Skeletal muscle tissue (tissue), 4 donors: ENCODE results near the gene EHMT1. TPM values are rescaled to one million over a fixed set of nuclear protein-coding genes. Genes with fewer than 3 reads are reported as not detected.

ENCODE experiments used
- H3K27ac ChIP-seq: one replicate; pipeline ENCODE4 v1.7.0; 2013; ENCODE audit warnings: mild to moderate bottlenecking, low read depth, low read length, inconsistent platforms
- H3K27me3 ChIP-seq, 3 donors: one replicate each; pipeline ENCODE4 v1.7.0; 2013; ENCODE audit warnings: low read length in 3 of 3; ENCODE audit not compliant: control insufficient read depth in 3 of 3, insufficient read depth in 3 of 3
- H3K36me3 ChIP-seq, 3 donors: one replicate each; pipeline ENCODE4 v1.7.0; 2013; ENCODE audit warnings: low read length in 3 of 3; ENCODE audit not compliant: control insufficient read depth in 3 of 3, insufficient read depth in 3 of 3
- H3K4me1 ChIP-seq, 3 donors: one replicate each; pipeline ENCODE4 v1.7.0; 2013; ENCODE audit warnings: low read length in 3 of 3, mild to moderate bottlenecking in 3 of 3; ENCODE audit not compliant: control insufficient read depth in 3 of 3, insufficient read depth in 3 of 3
- H3K4me3 ChIP-seq, 3 donors: one replicate each; pipeline ENCODE4 v1.7.0; 2013; ENCODE audit warnings: low read length in 3 of 3
- H3K9ac ChIP-seq, 3 donors: one replicate each; pipeline ENCODE4 v1.7.0; 2013; ENCODE audit warnings: low read length in 3 of 3, mild to moderate bottlenecking in 3 of 3, moderate library complexity in 2 of 3, low read depth in 1 of 3
- H3K9me3 ChIP-seq, 3 donors: one replicate each; pipeline ENCODE4 v1.7.0; 2013; ENCODE audit warnings: low read length in 3 of 3; ENCODE audit not compliant: control insufficient read depth in 3 of 3
- total RNA-seq: library from RNA; depleted of rRNA; stranded (reverse); fragments of >200 nt; gene quantifications from one replicate; pipeline ENCODE4 v1.2.3, GENCODE V29; 2014
- donor health status: Osteomylitis.

The EHMT1 gene
- total RNA-seq, 1 donor from 2014 or later = 43.3 TPM

GRCh38 chr9:137685741-137686420 is 67.1 kb downstream of the EHMT1 start:
- Histone ChIP-seq H3K4me3 (no peak overlapping the region), H3K27ac (no peak overlapping the region), H3K9ac (no peak overlapping the region), H3K9me3 (no peaks in the 10 kb centered on the region), H3K4me1 (peaks cover 3 to 13% (median 7%) of the 10 kb centered on the region in 3 donors), H3K27me3 (no peaks in the 10 kb centered on the region), H3K36me3 (no peaks in the 10 kb centered on the region)

DNA sequence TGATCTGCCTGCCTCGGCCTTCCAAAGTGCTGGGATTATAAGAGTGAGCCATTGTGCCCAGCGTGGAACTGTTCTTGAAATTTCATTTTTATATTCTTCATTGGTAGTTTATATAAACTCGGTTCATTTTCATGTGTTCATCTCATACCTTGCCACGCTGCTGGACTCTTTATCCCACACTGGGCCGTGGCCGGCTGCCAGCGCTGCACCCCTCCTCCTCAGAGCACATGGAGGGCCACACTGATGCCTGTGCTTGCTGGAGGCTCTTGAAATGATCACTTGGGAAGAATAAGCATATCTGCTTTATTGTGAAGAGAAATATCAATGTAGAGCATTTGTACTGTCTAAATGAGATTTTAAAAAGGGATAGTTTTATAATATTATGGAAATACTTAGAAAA is 69.5 kb downstream of the EHMT1 start:
- Histone ChIP-seq H3K9ac (no peak overlapping the region), H3K4me3 (no peak overlapping the region), H3K4me1 (peaks cover 7 to 23% (median 8%) of the 10 kb centered on the region in 3 donors), H3K27ac (no peak overlapping the region), H3K9me3 (no peaks in the 10 kb centered on the region), H3K27me3 (no peaks in the 10 kb centered on the region), H3K36me3 (no peaks in the 10 kb centered on the region)

DNA sequence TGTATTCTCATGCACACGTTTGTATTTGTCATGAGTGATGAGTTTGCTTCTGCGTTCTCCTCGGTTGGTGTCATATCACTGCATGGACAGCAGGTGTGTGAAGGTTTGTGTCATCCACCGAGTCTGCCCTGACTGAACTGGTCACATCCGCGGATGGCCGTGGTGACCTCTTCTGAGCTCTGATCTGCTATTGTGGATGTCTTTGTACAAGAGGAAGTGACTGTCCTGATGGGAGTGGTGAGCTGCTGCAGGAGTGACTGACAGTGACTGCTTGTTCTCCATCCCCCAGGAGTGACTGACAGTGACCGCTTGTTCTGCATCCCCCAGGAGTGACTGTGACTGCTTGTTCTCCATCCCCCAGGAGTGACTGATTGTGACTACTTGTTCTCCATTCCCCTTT is 69.9 kb downstream of the EHMT1 start:
- peaks cover 7 to 23% (median 8%) of the 10 kb centered on the region in 3 donors for H3K4me1 ChIP-seq
- no peaks in the 10 kb centered on the region for H3K9me3 ChIP-seq
- no peak overlapping the region for H3K4me3 ChIP-seq
- H3K9ac ChIP-seq = no peak overlapping the region
- H3K27ac ChIP-seq = no peak overlapping the region
- H3K27me3 ChIP-seq = no peaks in the 10 kb centered on the region
- no peaks in the 10 kb centered on the region for H3K36me3 ChIP-seq

GRCh38 chr9:137689745-137690529 is 71.1 kb downstream of the EHMT1 start:
- H3K9me3 ChIP-seq = no peaks in the 10 kb centered on the region
- H3K4me1 ChIP-seq = peaks cover 8 to 29% (median 12%) of the 10 kb centered on the region in 3 donors
- no peaks in the 10 kb centered on the region for H3K36me3 ChIP-seq
- H3K9ac ChIP-seq = no peak overlapping the region
- H3K27me3 ChIP-seq = no peaks in the 10 kb centered on the region
- H3K27ac ChIP-seq = no peak overlapping the region
- no peak overlapping the region for H3K4me3 ChIP-seq

- no peaks in the 10 kb centered on the region for H3K27me3 ChIP-seq
- H3K4me3 ChIP-seq = no peak overlapping the region
- no peak overlapping the region for H3K9ac ChIP-seq
- H3K4me1 ChIP-seq = peaks cover 17 to 38% (median 19%) of the 10 kb centered on the region in 3 donors
- no peak overlapping the region for H3K27ac ChIP-seq
- H3K9me3 ChIP-seq = no peaks in the 10 kb centered on the region
- H3K36me3 ChIP-seq = no peaks in the 10 kb centered on the region
Observed at GRCh38 chr9:137690930-137691645, 72.3 kb downstream of the EHMT1 start.

DNA sequence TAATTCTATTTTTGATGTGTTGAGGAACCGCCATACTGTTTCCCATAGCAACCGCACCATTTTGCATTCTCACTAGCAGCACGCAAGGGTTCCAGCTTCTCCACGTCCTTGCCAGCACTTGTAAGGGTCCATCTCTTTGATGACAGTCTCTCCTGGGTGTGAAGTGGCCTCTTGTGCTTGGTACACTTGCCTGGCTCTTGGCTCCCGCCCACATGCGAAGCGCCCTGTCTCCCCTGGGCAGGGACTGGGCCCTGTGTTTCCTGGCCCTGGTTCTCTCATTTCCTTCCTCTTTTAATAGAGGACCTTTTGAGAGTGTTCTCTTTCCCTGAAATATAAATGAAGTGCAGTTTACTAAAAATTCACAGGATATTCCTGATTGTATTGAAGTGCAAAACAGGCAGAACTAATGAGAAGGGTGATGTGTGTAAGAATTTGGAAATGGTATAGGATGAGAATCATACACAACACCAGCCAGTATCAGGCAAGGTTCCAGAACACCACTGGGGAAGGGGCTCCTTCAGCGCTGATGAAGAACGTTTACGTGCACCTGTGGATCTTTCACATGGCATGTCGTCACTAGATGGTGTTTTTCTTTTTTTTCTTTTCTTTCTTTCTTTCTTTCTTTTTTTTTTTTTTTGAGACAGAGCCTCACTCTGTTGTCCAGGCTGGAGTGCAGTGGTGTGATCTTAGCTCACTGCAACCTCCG is 73.0 kb downstream of the EHMT1 start:
- Histone ChIP-seq H3K4me1 (peaks cover 17 to 38% (median 19%) of the 10 kb centered on the region in 3 donors), H3K27ac (no peak overlapping the region), H3K36me3 (no peaks in the 10 kb centered on the region), H3K9ac (no peak overlapping the region), H3K4me3 (no peak overlapping the region), H3K27me3 (no peaks in the 10 kb centered on the region), H3K9me3 (no peaks in the 10 kb centered on the region)

- Histone ChIP-seq H3K9ac (no peak overlapping the region), H3K9me3 (no peaks in the 10 kb centered on the region), H3K4me1 (peaks cover 16 to 31% (median 19%) of the 10 kb centered on the region in 3 donors), H3K36me3 (no peaks in the 10 kb centered on the region), H3K4me3 (no peak overlapping the region), H3K27ac (no peak overlapping the region), H3K27me3 (no peaks in the 10 kb centered on the region)
Observed at GRCh38 chr9:137694236-137694959, 75.6 kb downstream of the EHMT1 start.

DNA sequence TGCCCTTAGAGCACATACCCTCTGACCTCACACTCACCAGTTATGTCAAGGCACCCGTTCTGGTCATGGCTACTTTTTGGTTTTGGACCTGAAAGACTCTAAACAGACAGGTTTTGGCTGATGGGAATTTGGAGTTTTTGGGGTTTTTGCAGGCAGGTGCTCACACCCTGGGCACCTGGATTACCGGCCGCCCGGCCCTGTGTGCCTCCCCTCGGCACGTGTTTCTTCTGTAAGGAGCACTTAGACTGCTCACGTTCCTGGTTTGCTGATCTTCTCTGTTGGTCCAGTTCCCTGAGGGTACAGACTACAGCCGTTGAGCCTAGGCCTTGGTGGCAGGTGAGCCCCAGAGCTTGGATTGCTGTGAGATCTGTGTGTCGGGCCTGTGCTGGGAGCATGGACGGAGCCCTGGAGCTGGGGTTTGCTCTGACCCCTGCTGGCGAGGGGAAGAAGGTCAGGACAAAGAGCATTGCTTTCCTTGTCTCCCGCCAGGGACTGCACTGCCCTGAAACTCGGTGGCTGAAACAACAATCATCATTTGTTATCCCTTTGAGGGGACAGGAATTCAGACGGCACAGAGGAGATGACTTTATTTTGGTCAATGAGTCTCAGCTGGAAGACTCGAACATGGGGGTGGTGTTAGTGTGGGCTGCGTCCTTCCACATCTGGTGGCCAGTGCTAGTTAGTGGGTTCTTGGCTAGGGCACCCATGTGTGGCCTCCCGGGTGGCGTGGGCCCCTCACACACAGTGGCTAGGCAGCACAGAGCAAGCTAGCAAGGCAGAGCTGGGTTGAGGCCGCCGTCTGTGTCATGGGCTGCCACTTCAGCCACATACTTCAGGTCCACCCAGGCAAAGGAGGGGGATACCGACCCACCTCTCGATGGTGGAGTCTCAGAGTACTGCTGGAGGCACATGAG is 76.4 kb downstream of the EHMT1 start:
- no peak overlapping the region for H3K4me3 ChIP-seq
- H3K4me1 ChIP-seq = peaks cover 16 to 27% (median 19%) of the 10 kb centered on the region in 3 donors
- H3K9me3 ChIP-seq = no peaks in the 10 kb centered on the region
- H3K36me3 ChIP-seq = no peaks in the 10 kb centered on the region
- no peak overlapping the region for H3K9ac ChIP-seq
- no peak overlapping the region for H3K27ac ChIP-seq
- no peaks in the 10 kb centered on the region for H3K27me3 ChIP-seq
